Skin epidermis (tissue), 12 donors: Measurements from ENCODE around the gene RANBP10.

Experiments
- H3K27ac ChIP-seq, 21 experiments: fragments of 200-600 bp; sonication (generic) in 11 of 21; one replicate each; pipeline ENCODE4 v1.5.0; 2020; ENCODE audit warnings: mild to moderate bottlenecking in 3 of 21, inconsistent platforms in 2 of 21, moderate library complexity in 2 of 21
- H3K4me3 ChIP-seq, 7 experiments: fragments of 200-600 bp; sonication (generic) in 2 of 7; one replicate each; pipeline ENCODE4 v1.5.0; 2020; ENCODE audit warnings: inconsistent platforms in 2 of 7, mild to moderate bottlenecking in 2 of 7, moderate library complexity in 1 of 7

The RANBP10 gene

GRCh38 chr16:67783353-67783725 lies 23.0 kb downstream of the RANBP10 start:
- Histone ChIP-seq H3K27ac (no peak overlapping the region), H3K4me3 (no peak overlapping the region)

DNA sequence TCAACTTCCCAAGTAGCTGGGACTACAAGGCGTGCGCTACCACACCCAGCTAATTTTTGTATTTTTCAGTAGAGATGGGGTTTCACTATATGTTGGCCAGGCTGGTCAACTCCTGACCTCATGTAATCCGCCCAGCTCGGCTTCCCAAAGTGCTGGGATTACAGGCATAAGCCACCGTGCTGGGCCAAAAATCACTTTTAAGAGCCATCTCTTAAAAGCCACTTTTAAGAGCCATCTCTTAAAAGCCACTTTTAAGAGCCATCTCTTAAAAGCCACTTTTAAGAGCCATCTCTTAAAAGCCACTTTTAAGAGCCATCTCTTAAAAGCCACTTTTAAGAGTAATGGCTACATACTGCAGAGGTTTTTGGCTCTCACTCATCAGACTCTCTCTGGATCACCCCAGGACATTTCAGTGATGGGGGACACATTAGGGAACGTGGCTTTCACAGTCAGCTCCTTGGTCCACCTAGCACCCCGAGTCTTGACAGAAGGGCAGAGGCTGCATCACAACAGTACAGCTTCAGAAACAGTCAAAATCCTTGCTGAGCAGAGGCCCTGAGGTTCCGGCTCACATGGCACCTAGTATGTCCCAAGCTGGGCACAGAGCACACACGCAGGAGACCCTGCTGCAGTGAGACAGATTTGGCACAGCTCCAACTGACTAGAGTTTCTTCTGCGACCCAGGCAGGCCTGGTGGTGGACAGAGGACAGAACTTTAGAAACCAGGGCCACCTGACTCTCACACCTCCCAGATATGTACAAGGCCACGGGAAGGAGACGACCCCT lies 23.6 kb downstream of the RANBP10 start:
- Histone ChIP-seq H3K27ac (no peak overlapping the region), H3K4me3 (no peak overlapping the region)

DNA sequence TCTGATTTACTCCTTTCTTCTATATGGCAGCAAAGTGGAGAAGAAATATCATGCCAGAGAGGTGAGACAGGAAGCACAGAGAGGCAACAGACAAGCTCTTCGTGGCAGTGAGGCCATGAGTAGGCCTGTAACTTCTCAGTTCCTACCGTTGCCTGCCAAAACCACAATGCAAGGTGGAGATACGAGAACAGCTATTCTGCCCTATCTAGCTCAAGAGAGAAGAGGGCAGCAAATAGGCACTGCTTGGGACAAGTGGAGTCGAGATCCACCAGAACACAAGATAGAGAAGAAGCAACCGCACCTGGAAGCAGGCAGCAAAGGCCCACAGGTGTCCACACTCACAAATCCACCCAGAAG lies 24.8 kb downstream of the RANBP10 start:
- Histone ChIP-seq H3K4me3 (no peak overlapping the region), H3K27ac (peak overlapping the region in 3 of 21 experiments; percentile 6 to 12 (median 10))

DNA sequence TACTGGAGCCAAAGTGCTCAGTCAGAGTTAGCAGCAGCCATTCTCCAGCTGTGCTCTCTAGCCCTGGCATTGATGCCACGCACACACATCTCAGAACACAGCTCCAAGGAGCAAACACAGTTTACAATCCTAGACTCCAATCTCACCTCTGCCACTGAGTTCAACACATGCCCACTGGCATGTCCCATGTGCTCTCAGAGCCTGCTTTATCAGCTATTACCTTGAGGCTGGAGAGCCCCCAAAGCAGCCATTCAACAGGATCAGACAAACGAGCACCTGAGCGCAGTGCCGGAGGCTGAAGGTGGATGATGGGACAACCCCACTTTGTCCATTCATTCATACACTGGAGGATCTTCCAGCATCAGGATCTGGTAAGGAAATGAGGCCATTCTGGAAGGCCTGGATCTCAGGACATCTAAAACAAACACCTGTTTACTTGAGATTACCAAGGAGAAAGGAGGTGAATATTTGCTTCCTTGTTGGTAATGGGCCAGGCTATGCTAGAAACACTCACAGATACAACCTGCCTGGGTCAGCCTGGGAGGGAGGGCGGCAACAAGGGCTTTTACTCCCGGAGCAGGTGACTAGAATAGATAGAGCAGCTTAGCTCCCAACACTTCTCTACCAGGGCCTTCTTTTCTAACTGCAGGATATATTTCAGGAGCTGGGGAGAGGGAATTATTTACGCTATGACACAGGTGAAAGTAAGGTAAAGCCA lies 25.4 kb downstream of the RANBP10 start:
- no peak overlapping the region for H3K4me3 ChIP-seq
- H3K27ac ChIP-seq = peak overlapping the region in 6 of 21 experiments; percentile 2 to 63 (median 32)

DNA sequence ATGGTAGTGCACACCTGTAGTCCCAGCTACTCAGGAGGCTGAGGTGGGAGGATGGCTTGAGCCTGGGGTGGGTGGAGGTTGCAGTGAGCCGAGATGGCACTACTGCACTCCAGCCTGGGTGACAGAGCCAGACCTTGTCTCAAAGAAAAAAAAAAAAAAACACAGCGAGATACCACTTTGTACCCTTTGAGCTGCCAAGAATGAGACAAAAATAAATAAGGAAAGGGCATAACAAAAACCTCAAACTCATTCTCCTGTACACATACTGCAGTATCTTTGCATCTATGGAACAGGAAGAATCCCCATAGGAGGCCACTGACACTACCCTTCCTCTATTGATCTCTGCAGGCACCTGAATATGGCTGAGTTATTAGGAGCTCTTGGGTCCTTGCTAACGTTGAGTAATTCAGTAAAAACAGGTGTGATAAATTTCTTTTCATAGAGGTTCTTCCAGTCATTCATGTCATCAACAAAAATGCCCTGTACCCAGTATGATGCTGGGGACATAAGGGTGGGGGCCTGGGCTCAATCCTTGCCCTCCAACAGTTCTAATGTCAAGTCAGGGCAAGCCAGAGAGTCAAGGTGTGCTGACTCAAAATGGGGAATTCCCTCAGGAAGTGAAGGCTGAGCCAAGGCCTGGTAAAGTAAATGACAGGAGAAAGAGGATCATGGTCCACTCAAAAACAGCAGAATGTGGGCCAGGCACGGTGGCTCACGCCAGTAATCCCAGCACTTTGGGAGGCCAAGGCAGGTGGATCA lies 26.9 kb downstream of the RANBP10 start:
- H3K27ac ChIP-seq = peak overlapping the region in 5 of 21 experiments; percentile 10 to 63 (median 29)
- H3K4me3 ChIP-seq = no peak overlapping the region

DNA sequence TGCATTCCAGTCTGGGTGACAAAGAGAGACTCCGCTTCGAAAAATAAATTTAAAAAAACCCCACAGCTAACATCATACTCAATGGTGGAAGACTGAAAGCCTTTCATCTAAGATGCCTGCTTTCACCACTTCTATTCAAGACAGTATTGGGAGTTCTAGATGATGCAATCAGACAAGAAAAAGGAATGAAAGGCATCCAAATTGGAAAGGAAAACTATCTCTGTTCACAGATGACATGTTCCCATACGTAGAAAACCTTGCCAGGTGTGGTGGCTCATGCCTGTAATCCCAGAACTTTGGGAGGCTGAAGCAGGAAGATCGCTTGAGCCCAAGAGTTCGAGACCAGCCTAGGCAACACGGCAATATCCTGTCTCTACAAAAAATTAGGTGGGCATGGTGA lies 31.1 kb downstream of the RANBP10 start:
- Histone ChIP-seq H3K4me3 (no peak overlapping the region), H3K27ac (no peak overlapping the region)

GRCh38 chr16:67774457-67774853 lies 31.9 kb downstream of the RANBP10 start:
- H3K27ac ChIP-seq = peak overlapping the region in 1 of 21 experiments; percentile 7
- H3K4me3 ChIP-seq = no peak overlapping the region

DNA sequence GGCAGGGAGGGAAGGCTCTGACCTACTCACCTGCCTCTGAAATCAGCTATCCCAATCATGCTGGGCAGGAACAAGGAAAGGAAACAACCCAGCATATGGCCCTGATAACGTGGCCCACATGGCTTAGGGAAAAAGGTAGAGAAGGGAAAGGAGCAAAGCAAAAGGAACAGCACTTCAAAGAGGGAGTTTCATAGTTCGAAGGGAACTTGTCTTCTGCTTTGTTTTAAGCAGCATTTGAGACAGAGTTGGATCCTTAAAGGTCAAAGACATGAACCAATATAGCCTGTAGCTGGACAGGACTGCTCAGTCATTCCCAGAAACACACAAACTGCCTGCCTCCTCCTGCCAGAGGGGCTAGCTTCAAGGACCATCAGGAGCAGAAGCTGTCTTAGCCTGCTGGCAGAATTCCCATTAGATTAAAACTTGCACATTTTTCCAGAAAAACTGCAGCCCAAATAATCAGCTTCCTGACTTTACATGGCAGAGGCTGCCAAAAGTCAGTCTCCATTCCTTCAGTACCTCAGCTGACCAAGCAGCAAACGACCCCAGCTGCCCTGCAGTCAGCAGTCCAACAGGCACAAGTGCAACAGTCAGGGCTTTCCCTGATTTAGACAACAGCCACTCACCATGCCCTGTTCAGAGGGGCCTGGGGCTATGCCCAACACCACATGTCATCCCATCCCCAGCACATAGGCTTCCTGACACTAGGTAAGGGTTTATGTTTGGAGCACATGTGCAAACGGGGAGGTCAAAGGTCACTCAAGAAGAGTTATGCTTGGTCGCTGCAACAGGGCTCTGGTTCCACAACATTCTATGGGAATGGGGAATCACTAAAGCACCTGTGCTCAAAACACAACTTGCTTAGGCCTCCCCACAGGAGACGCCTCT lies 32.5 kb downstream of the RANBP10 start:
- peak overlapping the region in 3 of 21 experiments; percentile 7 to 44 (median 30) for H3K27ac ChIP-seq
- no peak overlapping the region for H3K4me3 ChIP-seq

- Histone ChIP-seq H3K27ac (peak overlapping the region in 4 of 21 experiments; percentile 3 to 44 (median 19)), H3K4me3 (no peak overlapping the region)
These were observed 33.3 kb downstream of the RANBP10 start for GRCh38 chr16:67773099-67773498.

DNA sequence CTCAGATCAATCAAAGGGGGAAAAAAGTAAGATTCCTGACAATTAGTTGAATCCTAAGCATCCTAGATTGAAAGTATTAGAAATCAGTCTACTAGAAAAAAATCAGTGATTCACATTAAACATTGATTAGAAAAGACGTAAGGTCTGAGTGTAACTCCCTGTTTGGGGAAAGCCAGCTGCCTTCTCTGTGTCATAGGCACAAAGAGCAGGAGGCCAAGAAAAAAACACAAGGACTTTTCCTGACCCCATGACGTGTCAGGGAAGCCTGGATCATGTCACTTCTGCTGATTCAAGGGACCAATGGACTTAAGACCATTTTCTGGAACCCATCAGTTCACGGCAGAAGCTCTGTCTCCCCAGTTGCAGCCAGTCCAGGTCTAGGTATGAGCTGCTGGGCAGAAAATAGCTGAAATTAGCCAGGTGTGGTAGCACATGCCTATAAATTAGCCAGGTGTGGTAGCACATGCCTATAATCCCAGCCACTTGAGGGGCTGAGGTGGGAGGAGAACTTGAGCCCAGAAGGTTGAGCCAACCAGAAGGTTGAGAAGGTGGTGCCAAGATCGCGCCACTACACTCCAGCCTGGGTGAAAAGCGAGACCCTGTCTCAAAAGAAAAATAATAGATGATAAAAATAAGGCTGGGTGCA lies 35.9 kb downstream of the RANBP10 start:
- Histone ChIP-seq H3K27ac (no peak overlapping the region), H3K4me3 (no peak overlapping the region)

- H3K27ac ChIP-seq = no peak overlapping the region
- H3K4me3 ChIP-seq = no peak overlapping the region
These were observed 38.4 kb downstream of the RANBP10 start for GRCh38 chr16:67767953-67768352.

GRCh38 chr16:67766291-67766690 lies 40.1 kb downstream of the RANBP10 start:
- H3K27ac ChIP-seq = no peak overlapping the region
- H3K4me3 ChIP-seq = no peak overlapping the region

GRCh38 chr16:67764158-67764667 lies 42.1 kb downstream of the RANBP10 start:
- Histone ChIP-seq H3K4me3 (no peak overlapping the region), H3K27ac (no peak overlapping the region)

DNA sequence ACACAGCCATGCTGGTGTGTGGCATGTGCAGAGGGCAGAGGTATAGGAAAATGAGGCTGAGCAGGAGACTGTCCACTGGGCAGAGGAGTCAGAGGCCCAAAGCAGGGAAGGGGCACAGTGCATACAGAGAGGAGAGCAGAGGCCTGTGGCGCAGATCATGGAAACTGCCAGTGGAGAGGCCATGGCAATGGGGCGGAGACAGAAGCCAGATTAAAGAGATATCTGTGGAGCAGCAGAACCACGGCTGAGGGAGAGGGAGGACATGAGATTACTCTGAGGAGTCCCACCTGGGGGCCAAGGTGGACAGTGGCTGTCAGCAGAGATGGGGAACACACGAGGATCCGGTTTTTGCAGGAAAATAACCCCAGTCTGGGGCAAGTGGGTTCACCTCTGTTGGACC lies 43.3 kb downstream of the RANBP10 start:
- H3K4me3 ChIP-seq = no peak overlapping the region

GRCh38 chr16:67762385-67762784 lies 44.0 kb downstream of the RANBP10 start:
- H3K27ac ChIP-seq = no peak overlapping the region
- H3K4me3 ChIP-seq = no peak overlapping the region

More for the DNA sequence above, 43.3 kb downstream of the RANBP10 start:
- no peak overlapping the region for H3K27ac ChIP-seq

DNA sequence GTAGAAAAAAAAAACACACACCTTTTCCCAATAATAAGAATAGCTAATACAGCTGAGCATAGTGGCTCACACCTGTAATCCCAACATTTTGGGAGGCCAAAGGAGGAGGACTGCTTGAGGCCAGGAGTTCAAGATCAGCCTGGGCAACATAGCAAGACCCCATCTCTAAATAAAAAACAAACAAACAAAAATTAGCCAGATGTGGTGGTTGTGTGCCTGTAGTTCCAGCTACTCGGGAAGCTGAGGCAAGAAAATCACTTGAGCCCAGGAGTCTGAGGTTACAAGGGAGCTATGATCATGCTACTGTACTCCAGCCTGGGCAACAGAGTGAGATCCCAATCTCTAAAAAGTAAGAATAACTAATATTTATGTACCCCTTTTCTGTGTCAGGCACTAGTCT lies 44.4 kb downstream of the RANBP10 start:
- no peak overlapping the region for H3K4me3 ChIP-seq
- no peak overlapping the region for H3K27ac ChIP-seq

DNA sequence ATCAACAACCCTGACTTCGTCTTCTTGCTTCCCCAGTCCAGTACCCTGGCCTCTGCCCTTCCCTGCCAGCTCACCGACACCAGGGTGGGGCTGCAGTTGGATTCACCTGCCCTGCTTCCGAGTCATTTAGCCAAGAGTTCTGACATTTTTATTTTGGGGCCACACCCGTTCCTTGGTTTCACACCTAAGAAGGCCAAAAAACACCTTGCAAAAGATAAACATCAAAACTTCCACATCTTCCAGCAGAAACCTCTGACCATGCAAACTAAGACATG lies 45.5 kb downstream of the RANBP10 start:
- H3K27ac ChIP-seq = peak overlapping the region in 1 of 21 experiments; percentile 46
- H3K4me3 ChIP-seq = no peak overlapping the region

- Histone ChIP-seq H3K4me3 (no peak overlapping the region), H3K27ac (peak overlapping the region in 2 of 21 experiments; percentile 8 to 46)
These were observed 46.0 kb downstream of the RANBP10 start for GRCh38 chr16:67760206-67760955.
